Mammary epithelial cell (primary cell): ENCODE data around the gene PLEKHG5.

Experiments
- CTCF ChIP-seq, 2 donors: IDR thresholded peaks in 1 of 2; conservative IDR thresholded peaks in 1 of 2; 2 replicates each; pipeline ENCODE4 v1.5.1; 2011 to 2012; ENCODE audit warnings: inconsistent platforms in 2 of 2, low read length in 2 of 2, mild to moderate bottlenecking in 2 of 2, control low read depth in 1 of 2, low read depth in 1 of 2; ENCODE audit not compliant: insufficient read depth in 1 of 2; ENCODE audit errors: extremely low read depth in 1 of 2
- EZH2 ChIP-seq: IDR thresholded peaks from 2 replicates; pipeline ENCODE4 v1.6.1; 2012; ENCODE audit warnings: low read length, inconsistent platforms, borderline replicate concordance

- TF ChIP-seq CTCF (conservative IDR thresholded peaks at IDR 0.05 in 1 of 2, IDR thresholded peaks at IDR 0.05 in 1 of 2; ENCODE audit: extremely low read depth in 1 of 2, insufficient read depth in 1 of 2, low read depth in 1 of 2, low read length in 2 of 2), result peak; percentile 59 to 72
- no peak for TF ChIP-seq EZH2
These were observed 32.1 kb upstream of the PLEKHG5 start for GRCh38 chr1:6523566-6523965.
